RWPE1 (cell line): ENCODE measurements around the gene CEP85L.

Experiments
- CTCF ChIA-PET: fragments of 350-600 bp; sonication (Branson Sonifier 250); formaldehyde crosslinking; extraction: SDS; loops from one replicate; lab custom pipeline; 2021; lab: Yijun Ruan, JAX
- POLR2A ChIA-PET: fragments of 400-600 bp; formaldehyde crosslinking; extraction: SDS; loops from one replicate; lab custom pipeline; 2020; ENCODE audit warnings: antibody characterized with exemption; ENCODE audit not compliant: low non-redundant PET; lab: Yijun Ruan, JAX
- DNase-seq: peaks from one replicate; pipeline ENCODE4 v3.0.0; 2012; ENCODE audit warnings: low spot score
- H3K27ac ChIP-seq: fragments of 450-650 bp; 2 replicates; pipeline ENCODE4 v1.5.1; 2017
- TF ChIP-seq, protein P1 (sequence below): fragments of 450-650 bp; conservative IDR thresholded peaks from 2 replicates; pipeline ENCODE4 v1.5.1; 2017; ENCODE audit warnings: low read depth, mild to moderate bottlenecking

Gene CEP85L

DNA sequence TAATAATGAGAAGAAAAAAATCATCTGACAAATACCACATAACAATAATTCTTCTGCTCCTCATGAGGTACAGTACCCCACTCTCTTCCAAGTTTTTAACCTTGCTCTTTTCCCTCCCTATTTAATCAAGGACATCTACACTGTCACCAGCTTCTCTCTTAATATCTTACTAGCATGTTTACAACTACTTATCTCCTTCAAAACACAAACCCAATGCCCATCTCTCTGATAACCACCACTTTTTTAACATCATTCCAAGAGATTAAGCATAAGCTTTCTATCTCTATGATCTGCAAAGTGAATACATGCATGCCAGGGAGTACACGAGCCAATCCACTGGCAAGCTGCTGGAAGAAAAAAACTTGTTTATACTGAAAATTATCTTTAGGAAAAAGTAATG is 10.3 kb downstream of the CEP85L start:
- ChIA-PET POLR2A (no interaction called here), CTCF (interaction anchor here (0.6 to 1.0 kb wide), 3 partner anchors 35 to 244 kb away, joined by 3 to 5 read pairs (median 3); no protein-coding TSS in a partner anchor)
- TF ChIP-seq, protein P1, sequence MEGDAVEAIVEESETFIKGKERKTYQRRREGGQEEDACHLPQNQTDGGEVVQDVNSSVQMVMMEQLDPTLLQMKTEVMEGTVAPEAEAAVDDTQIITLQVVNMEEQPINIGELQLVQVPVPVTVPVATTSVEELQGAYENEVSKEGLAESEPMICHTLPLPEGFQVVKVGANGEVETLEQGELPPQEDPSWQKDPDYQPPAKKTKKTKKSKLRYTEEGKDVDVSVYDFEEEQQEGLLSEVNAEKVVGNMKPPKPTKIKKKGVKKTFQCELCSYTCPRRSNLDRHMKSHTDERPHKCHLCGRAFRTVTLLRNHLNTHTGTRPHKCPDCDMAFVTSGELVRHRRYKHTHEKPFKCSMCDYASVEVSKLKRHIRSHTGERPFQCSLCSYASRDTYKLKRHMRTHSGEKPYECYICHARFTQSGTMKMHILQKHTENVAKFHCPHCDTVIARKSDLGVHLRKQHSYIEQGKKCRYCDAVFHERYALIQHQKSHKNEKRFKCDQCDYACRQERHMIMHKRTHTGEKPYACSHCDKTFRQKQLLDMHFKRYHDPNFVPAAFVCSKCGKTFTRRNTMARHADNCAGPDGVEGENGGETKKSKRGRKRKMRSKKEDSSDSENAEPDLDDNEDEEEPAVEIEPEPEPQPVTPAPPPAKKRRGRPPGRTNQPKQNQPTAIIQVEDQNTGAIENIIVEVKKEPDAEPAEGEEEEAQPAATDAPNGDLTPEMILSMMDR, result no peak
- H3K27ac ChIP-seq, result no peak overlapping the region
- no peak for DNase-seq

DNA sequence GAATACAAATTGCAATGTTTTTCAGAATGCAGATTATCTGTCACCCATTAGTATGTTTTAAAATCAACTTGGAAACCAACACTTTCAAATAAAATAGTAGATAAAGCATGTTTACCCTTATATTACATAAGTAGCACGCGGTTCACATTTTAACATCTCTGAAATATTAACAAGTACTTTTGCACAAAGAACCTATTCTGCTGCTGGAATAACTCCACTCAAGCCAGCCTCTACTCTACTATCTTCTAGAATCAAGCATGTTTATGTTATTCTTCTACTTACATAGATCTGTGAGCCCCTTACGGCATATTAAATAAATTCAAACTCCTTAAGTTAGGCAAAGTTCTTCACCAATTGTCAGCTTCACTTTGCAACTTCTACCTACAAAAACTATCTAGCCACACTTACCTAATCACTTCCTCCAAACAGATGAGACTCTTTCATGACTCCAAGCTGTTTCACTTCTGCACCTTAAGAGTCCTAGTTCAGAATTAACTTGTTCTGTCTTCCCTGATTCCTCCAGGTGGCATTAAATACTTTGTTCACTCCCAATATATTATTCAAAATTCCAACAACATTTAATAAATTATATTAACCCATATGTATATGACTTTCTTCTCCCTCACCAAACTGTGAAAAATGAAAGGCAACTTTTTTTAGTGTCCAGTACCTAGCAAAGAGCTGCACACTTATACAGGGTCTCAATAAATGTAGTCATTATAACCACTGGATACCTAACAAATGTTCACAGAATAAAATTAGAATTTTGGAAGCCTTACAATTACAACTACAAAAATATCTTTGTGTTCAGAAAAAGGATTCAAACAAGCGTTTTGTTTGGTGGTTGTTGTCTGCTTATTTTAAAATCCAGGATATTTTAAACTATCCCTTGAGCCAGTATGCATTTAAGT is 12.1 kb downstream of the CEP85L start:
- TF ChIP-seq, protein P1, result no peak
- no peak overlapping the region for H3K27ac ChIP-seq
- CTCF ChIA-PET, result no interaction called here
- DNase-seq, result no peak
- POLR2A ChIA-PET, result no interaction called here

- no peak for DNase-seq
- H3K27ac ChIP-seq, result no peak overlapping the region
- POLR2A ChIA-PET, result no interaction called here
- TF ChIP-seq, protein P1, result no peak
- CTCF ChIA-PET, result no interaction called here
Observed at GRCh38 chr6:118638288-118638687, 13.1 kb downstream of the CEP85L start.

DNA sequence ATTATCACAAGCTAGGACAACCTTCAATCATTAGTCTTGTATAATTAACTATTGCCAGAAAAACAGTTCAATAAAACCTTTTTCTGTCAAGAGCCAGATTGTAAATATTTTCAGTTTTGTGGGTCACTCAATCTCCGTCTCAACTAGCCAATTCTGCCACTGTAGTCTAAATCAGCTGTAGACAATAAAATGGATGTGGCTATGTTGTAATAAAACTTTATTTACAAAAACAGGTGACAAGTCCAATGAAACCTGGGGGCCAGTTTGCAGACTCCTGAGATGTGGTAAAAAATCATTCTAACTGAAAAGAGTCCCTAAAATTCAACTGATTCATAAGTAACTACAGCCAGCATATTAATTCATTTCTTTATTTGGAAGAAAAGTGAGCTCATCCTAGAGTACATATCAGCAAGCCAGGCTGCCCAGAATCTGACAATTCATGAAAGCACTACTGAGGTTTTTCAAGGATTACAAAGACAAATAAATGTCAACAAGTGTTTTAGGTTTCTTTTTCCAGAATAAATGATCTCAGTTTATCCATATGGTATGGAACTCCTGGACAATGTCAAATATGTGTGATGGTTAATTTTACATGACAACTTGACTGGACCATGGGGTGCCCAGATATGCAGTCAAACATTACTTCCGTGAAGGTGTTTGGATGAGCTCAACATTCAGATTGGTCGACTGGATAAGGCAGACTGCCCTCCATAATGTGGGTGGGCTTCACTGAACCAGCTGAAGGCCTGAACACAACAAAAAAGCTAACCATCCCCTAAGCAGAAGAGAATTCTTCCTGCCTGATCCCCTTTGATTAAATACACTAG is 15.3 kb downstream of the CEP85L start:
- DNase-seq, result no peak
- ChIA-PET CTCF (interaction anchor here (0.5 to 0.6 kb wide), 2 partner anchors 254 to 795 kb away, joined by 5 to 8 read pairs; no protein-coding TSS in a partner anchor), POLR2A (no interaction called here)
- TF ChIP-seq, protein P1, result no peak
- no peak overlapping the region for H3K27ac ChIP-seq

- TF ChIP-seq, protein P1, result no peak
- no peak for DNase-seq
- POLR2A ChIA-PET, result no interaction called here
- H3K27ac ChIP-seq, result no peak overlapping the region
- CTCF ChIA-PET, result no interaction called here
Observed at GRCh38 chr6:118632359-118632758, 19.0 kb downstream of the CEP85L start.

GRCh38 chr6:118630923-118631322 is 20.5 kb downstream of the CEP85L start:
- POLR2A ChIA-PET, result no interaction called here
- DNase-seq, result no peak
- TF ChIP-seq, protein P1, result no peak
- CTCF ChIA-PET, result no interaction called here
- no peak overlapping the region for H3K27ac ChIP-seq
